GM12864 (cell line): ENCODE measurements around the gene TMEM170B.
A peak's percentile ranks its signal among the peaks of the same experiment; 100 is the strongest.

Source experiments
- DNase-seq: peaks from one replicate; pipeline ENCODE4 v3.0.0-alpha.2; 2011; ENCODE audit warnings: low read depth
- H3K4me3 ChIP-seq: 2 replicates; pipeline ENCODE4 v1.5.1; 2011; ENCODE audit warnings: mild to moderate bottlenecking, low read depth, low read length, control low read depth
- TF ChIP-seq, protein P1 (sequence below): IDR thresholded peaks from 2 replicates; pipeline ENCODE4 v1.5.1; 2011; ENCODE audit warnings: low read depth, mild to moderate bottlenecking, moderate library complexity, low read length, control low read depth, inconsistent platforms; ENCODE audit errors: missing control alignments

The TMEM170B gene

DNA sequence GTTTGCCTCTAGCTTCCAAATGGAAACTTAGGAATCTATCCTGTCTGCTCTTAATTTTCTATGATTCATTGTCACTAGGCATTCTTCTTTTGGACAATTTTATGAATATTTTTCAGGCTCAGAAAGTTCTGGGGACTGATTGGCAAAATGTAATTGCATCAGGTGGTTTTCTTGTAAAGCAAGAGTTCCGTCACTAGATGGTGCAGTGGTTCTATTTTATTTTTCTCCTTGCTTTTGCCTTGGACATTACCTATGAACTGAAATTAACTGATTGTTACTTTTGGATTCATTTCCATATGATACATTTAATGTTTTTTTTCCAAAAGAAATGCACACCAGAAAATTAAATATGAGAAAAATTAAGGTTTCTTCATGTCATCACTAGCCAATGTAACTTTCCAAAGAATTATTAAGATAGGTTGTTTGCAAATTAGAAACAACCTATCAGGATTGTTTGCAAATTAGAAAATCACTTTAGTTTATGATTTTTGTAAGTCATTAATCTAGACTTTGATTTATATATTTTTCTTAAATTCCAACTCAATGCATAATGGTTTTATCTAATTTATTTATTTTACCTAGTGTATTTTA is 48.0 kb downstream of the TMEM170B start:
- no peak overlapping the region for H3K4me3 ChIP-seq
- TF ChIP-seq, protein P1, sequence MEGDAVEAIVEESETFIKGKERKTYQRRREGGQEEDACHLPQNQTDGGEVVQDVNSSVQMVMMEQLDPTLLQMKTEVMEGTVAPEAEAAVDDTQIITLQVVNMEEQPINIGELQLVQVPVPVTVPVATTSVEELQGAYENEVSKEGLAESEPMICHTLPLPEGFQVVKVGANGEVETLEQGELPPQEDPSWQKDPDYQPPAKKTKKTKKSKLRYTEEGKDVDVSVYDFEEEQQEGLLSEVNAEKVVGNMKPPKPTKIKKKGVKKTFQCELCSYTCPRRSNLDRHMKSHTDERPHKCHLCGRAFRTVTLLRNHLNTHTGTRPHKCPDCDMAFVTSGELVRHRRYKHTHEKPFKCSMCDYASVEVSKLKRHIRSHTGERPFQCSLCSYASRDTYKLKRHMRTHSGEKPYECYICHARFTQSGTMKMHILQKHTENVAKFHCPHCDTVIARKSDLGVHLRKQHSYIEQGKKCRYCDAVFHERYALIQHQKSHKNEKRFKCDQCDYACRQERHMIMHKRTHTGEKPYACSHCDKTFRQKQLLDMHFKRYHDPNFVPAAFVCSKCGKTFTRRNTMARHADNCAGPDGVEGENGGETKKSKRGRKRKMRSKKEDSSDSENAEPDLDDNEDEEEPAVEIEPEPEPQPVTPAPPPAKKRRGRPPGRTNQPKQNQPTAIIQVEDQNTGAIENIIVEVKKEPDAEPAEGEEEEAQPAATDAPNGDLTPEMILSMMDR: peak; percentile 50
- peak; percentile 25 for DNase-seq

DNA sequence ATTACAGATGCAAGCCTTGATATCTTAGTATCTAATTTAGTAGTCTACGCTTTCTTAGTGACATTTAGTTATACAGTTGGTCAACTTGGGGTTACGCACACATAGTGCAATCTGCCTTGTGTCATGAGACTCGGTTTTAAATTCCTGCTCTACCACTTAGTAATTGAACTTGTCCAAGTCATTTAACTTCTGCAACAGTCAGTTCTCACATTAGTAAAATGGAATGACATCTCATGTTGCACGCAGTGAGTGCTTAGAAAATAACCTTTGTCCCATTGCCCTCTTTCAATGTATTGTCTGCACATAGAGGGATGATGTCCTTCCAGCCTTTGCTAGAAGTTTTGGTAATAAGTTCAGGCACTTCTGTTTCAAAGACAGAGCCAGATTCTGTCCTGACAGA is 48.6 kb downstream of the TMEM170B start:
- TF ChIP-seq, protein P1: no peak
- H3K4me3 ChIP-seq: no peak overlapping the region
- no peak for DNase-seq

DNA sequence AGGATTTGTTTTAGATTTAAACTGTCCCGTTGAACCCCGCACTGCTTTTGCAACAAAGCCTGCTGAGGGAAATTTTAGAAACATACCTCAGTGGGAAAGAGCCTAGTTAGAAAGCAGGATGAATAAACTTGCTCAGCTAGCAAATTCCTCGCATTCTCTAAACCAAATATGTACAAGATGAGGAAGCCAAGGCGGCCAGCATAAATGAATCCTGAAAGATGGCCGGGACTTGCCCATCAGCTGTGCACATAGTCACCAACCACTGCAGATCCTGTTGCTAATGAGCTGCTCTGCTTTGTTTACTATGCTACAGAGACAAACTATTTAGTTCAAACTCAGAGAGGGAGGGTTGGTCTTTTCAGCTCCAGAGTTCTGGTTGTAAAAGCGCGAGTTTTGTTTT is 49.0 kb downstream of the TMEM170B start:
- no peak overlapping the region for H3K4me3 ChIP-seq
- no peak for DNase-seq
- TF ChIP-seq, protein P1: no peak

DNA sequence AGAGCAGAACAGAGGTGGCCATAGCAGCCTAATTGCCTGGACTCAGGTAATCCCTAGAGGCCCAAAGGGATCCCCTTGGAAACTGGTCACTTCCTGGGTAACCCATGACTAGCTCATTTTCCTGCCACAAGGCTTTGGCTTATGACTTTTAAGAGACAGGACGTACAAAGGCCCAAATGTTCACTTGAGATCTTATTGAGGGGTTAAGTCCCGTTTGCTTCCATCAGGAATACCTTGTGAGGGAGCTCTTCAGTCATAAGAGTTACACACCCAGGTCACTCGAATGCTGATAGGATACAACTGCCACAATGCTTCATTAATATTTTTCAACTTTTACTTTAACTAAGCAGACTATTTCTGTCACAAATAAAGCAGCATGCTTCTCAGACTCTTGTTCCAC is 51.7 kb downstream of the TMEM170B start:
- no peak overlapping the region for H3K4me3 ChIP-seq
- TF ChIP-seq, protein P1: no peak
- no peak for DNase-seq

DNA sequence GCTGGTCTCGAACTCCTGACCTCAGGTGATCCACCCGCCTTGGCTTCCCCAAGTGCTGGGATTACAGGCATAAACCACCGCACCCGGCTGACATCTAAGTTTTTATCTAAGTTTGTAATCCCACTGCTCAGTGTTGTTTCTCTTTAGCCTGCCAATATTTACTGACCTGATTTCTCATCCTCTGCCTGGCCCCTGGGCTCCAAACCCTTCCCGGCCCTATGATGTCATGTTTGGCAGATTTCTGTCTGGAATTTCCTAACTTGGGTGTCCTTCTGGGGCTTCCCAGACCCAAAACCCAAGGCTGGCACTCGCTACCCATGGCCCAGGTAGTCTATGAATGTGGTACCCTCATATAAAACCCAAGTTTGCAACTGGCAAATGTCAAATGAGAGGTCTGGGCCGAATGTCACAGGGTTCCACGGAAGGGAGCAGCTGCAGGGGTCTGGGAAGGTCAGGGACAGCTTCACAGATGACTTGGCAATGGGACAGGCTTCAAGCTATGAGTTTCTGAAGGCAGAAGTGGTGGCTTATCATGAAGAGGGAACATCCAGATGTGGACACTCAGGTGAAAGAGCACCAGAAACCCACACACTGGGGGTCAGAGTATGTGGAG is 54.9 kb downstream of the TMEM170B start:
- DNase-seq: no peak
- TF ChIP-seq, protein P1: no peak
- no peak overlapping the region for H3K4me3 ChIP-seq

DNA sequence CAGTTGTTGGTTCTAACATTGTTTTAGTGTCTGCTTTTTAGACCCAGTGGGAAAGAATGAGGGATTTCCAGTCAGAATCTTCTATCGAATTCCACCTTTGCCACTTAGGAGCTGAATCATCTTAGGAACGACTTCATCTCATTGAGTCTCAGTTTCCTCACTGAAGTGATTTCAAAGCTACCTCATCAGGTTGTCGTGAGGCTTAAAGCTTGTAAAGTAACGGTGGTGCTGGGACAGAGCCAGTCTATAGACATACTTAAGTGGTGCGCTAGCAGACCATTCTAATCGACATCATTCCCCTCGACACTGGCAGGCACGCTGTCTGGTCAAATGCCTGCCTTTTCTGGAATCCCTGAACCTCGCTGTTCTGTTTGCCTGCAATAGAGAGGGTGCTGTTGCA is 55.5 kb downstream of the TMEM170B start:
- H3K4me3 ChIP-seq: no peak overlapping the region

DNA sequence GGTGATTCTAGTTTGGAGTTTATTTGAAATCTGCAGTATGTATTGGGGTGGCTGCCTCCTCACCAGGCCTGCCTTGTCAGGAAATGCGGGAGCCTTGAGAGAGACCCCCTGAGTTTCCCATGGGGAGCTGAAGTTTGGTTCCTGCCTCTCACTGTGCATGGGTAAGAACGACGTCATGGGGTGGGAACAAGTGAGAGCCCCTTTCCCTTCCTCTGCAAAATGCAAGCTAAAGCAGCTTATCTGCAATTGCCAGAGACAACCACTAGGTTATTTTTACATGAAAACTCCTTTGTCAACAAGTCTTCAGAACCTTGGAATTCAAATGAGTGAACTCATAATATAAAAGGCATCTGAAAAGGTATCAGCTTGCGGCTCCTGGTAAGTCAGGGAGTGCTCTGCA is 58.4 kb downstream of the TMEM170B start:
- H3K4me3 ChIP-seq: no peak overlapping the region
- TF ChIP-seq, protein P1: peak; percentile 46
- DNase-seq: no peak

More for the DNA sequence above, 55.5 kb downstream of the TMEM170B start:
- TF ChIP-seq, protein P1: no peak
- DNase-seq: no peak
